ENCODE measurements around the gene DVL2. TPM values are rescaled to one million over a fixed set of nuclear protein-coding genes. Genes with fewer than 3 reads are reported as not detected.

DVL2 gene
- total and polyA plus RNA-seq, 2 of the 13 experiments (the other 11 are each of a cell fraction or from before 2014, with no cell fraction given): 5.7 to 38.2 TPM

DNA sequence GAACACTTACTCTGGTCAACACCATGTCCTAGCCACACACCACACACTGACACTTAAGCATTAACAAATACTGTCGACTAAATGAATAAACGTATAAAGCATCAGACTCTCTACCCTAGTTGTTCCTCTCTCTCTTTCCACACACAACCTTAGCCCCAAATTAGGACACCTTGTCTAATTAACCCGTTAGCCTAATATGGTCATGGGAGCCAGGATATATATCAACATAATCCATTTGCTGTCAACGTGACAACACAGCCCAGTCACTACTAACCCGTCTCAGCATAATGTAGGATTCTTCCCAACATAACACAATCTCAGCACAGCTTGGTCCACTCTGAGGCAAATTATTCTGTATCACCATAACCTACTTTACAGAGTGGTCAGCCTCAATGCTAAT lies 2.2 kb downstream of the DVL2 start:
- intact Hi-C loops (cut with micrococcal nuclease; ENCODE audit: unreplicated experiment) (loop anchor here (10.0 kb wide), 1 partner anchor 57 kb away; the partner anchor contains the start of gene ASGR1), in situ Hi-C loops (cut with HindIII; ENCODE audit: extremely low pct_ligation_motif_present, low pct_unique_long_range_greater_than_20kb) (no loop called here)
- 86% methylated on average over 5 of the region's 5 CpGs for WGBS (ENCODE audit: low lambda C conversion rate)
- H3K4me1 ChIP-seq (ENCODE audit: insufficient read depth, low read length): peaks cover 48% of the 10 kb centered on the region
- H3K27me3 ChIP-seq (ENCODE audit: control insufficient read depth in 1 of 2, insufficient read depth in 2 of 2, low read length in 2 of 2): no peaks in the 10 kb centered on the region; a peak in 1 of 5 replicates
- no peak overlapping the region for H2AFZ ChIP-seq (ENCODE audit: low read length)
- H3K4me3 ChIP-seq (replicated peaks in 1 of 3; ENCODE audit: insufficient read depth in 1 of 3, low read depth in 2 of 3, low read length in 3 of 3): peak overlapping the region; percentile 22 to 93 (median 89); a peak in 5 of 6 replicates
- peaks cover 13% of the 10 kb centered on the region; the same call in 1 of the 2 replicates for H4K20me1 ChIP-seq (ENCODE audit: insufficient read depth, low read length)
- no peaks in the 10 kb centered on the region for H3K9me3 ChIP-seq (ENCODE audit: low read length)
- H3K27ac ChIP-seq (ENCODE audit: extremely low read length, insufficient read depth, low read length): no peak overlapping the region
- DNase-seq (ENCODE audit: low spot score) (no peak), ATAC-seq (no peak), FAIRE-seq (no peak)
- POLR2A ChIA-PET: interaction anchor here (8.9 kb wide), 1 partner anchor 10 kb away, joined by 140 read pairs; the partner anchor contains the start of genes ACADVL and DLG4
- TSS peak; percentile 33 for BruUV-seq (replicated peaks)
- peak overlapping the region; percentile 53; the same call in 1 of the 2 replicates for H3K9ac ChIP-seq (ENCODE audit: insufficient read depth, low read depth, low read length)
- peaks cover 30 to 63% of the 10 kb centered on the region in 2 experiments for H3K36me3 ChIP-seq (replicated peaks in 1 of 2; ENCODE audit: control insufficient read depth in 1 of 2, insufficient read depth in 2 of 2, low read length in 2 of 2)
- peaks cover 49% of the 10 kb centered on the region for H3K79me2 ChIP-seq (ENCODE audit: insufficient read depth, low read length)
- TF ChIP-seq SRF (IDR thresholded peaks at IDR 0.05; ENCODE audit: low read depth, low read length): 0 out of 2 replicates have a peak, but pooled peaks have one; percentile 35
- TF ChIP-seq ZNF772 (CRISPR knock-in tag; IDR thresholded peaks at IDR 0.05): no peak
- peak overlapping the region; percentile 92 for H3K4me2 ChIP-seq (ENCODE audit: low read depth, low read length)
- CTCF ChIA-PET (ENCODE audit: low intra/inter-chr PET ratio, low total read pairs): no interaction called here

DNA sequence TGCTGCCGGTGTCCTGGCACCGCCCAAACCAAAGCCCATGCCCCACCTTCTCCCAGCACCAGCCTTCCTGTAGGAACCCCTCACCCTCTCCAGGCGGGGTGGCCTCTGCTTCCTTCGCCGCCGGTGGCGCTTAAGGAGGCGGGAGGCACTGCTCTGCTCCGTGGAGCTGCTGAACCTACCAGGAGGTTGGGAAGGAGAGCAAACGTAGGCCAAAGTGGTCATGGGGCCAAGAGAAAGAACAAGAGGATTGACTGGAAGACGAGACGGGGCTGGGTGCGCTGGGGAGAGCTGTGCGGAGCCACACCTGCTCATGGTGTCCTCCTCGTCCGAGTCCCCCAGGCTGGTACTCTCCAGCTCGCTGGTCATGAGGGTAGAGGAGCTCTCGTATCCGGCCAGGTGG lies 4.8 kb downstream of the DVL2 start:
- H3K79me2 ChIP-seq (ENCODE audit: insufficient read depth, low read length): peaks cover 38% of the 10 kb centered on the region
- H3K4me2 ChIP-seq (ENCODE audit: low read depth, low read length): no peak overlapping the region
- H3K9me3 ChIP-seq (ENCODE audit: low read length): no peaks in the 10 kb centered on the region
- no peak overlapping the region for H3K4me3 ChIP-seq (replicated peaks in 1 of 3; ENCODE audit: insufficient read depth in 1 of 3, low read depth in 2 of 3, low read length in 3 of 3)
- 98% methylated on average over 17 of the region's 19 CpGs for WGBS (ENCODE audit: low lambda C conversion rate)
- no peak overlapping the region for H2AFZ ChIP-seq (ENCODE audit: low read length)
- peaks cover 10% of the 10 kb centered on the region; the same call in 1 of the 2 replicates for H4K20me1 ChIP-seq (ENCODE audit: insufficient read depth, low read length)
- no peak overlapping the region for H3K9ac ChIP-seq (ENCODE audit: insufficient read depth, low read depth, low read length)
- H3K4me1 ChIP-seq (ENCODE audit: insufficient read depth, low read length): peaks cover 23% of the 10 kb centered on the region
- no peak overlapping the region for H3K27ac ChIP-seq (ENCODE audit: extremely low read length, insufficient read depth, low read length)
- DNase-seq (ENCODE audit: low spot score) (no peak), ATAC-seq (no peak), FAIRE-seq (no peak)
- peaks cover 29 to 62% of the 10 kb centered on the region in 2 experiments; a peak in 4 of 5 replicates for H3K36me3 ChIP-seq (replicated peaks in 1 of 2; ENCODE audit: control insufficient read depth in 1 of 2, insufficient read depth in 2 of 2, low read length in 2 of 2)
- no peaks in the 10 kb centered on the region; a peak in 1 of 5 replicates for H3K27me3 ChIP-seq (ENCODE audit: control insufficient read depth in 1 of 2, insufficient read depth in 2 of 2, low read length in 2 of 2)
- POLR2A ChIA-PET: interaction anchor here (1.1 kb wide), 1 partner anchor 10 kb away, joined by 3 read pairs; the partner anchor contains the start of genes ACADVL and DLG4
- CTCF ChIA-PET (ENCODE audit: low intra/inter-chr PET ratio, low total read pairs): no interaction called here
- no peak for TF ChIP-seq ZNF550 (CRISPR knock-in tag; IDR thresholded peaks at IDR 0.05; ENCODE audit: borderline replicate concordance)
- no peak for TF ChIP-seq FOSL2 (CRISPR knock-in tag; IDR thresholded peaks at IDR 0.05)
- TF ChIP-seq ZNF430 (CRISPR knock-in tag; IDR thresholded peaks at IDR 0.05): no peak
- TF ChIP-seq, protein P1, sequence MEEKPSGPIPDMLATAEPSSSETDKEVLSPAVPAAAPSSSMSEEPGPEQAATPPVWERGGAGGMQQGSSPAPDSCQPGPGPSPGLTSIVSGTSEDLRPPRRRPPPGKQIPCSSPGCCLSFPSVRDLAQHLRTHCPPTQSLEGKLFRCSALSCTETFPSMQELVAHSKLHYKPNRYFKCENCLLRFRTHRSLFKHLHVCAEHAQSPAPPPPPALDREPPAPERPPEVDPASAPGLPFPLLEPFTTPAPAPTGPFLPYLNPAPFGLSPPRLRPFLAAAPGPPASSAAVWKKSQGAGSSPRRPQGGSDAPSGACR (CRISPR knock-in tag; IDR thresholded peaks at IDR 0.05): no peak
- TF ChIP-seq DR1 (CRISPR knock-in tag; IDR thresholded peaks at IDR 0.05): no peak
- TF ChIP-seq YEATS4 (CRISPR knock-in tag; IDR thresholded peaks at IDR 0.05; ENCODE audit: borderline replicate concordance): no peak
- TF ChIP-seq AGO2 (optimal IDR thresholded peaks at IDR 0.05; ENCODE audit: low read depth, low read length): peak; percentile 6
- intact Hi-C loops (cut with micrococcal nuclease; ENCODE audit: unreplicated experiment): no loop called here
- in situ Hi-C loops (cut with HindIII; ENCODE audit: extremely low pct_ligation_motif_present, low pct_unique_long_range_greater_than_20kb): no loop called here
- no TSS peak for BruUV-seq (replicated peaks)

Measured in HepG2 (cell line).